H1 (cell line): Measurements from ENCODE around the gene CMTM1. TPM values are rescaled to one million over a fixed set of nuclear protein-coding genes. Genes with fewer than 3 reads are reported as not detected.

Experiments used
- CTCF ChIA-PET: fragments of 300-600 bp; sonication (Branson Sonifier 250); formaldehyde crosslinking; loops from one replicate; lab custom pipeline; 2021; ENCODE audit not compliant: partially characterized antibody; lab: Charles Lee
- POLR2A ChIA-PET: fragments of 300-600 bp; sonication (Branson Sonifier 250); formaldehyde crosslinking; loops from one replicate; lab custom pipeline; 2021; ENCODE audit warnings: inconsistent platforms; ENCODE audit not compliant: partially characterized antibody; lab: Charles Lee
- DNase-seq, 2 experiments: peaks; one replicate each; pipeline versions ENCODE4 v3.0.0 to v3.0.0-alpha.2; 2010 to 2022; ENCODE audit warnings: low spot score in 2 of 2, low read depth in 1 of 2, mixed read lengths in 1 of 2
- FAIRE-seq: peaks from 2 replicates; lab custom pipeline; 2011; peaks lifted over from hg19 to GRCh38; lab: Jason Lieb, UNC
- H2AFZ ChIP-seq: 2 replicates; pipeline ENCODE4 v1.8.1; 2012; ENCODE audit warnings: low read length, inconsistent platforms
- H2AK5ac ChIP-seq: 2 replicates; pipeline ENCODE4 v1.6.1; 2013; ENCODE audit warnings: low read depth, low read length
- H2BK120ac ChIP-seq: replicated peaks from 2 replicates; pipeline ENCODE3; 2013; ENCODE audit warnings: low read depth, low read length, inconsistent platforms
- H2BK12ac ChIP-seq: 2 replicates; pipeline ENCODE4 v1.6.1; 2013; ENCODE audit warnings: low read depth, low read length
- H2BK15ac ChIP-seq: 2 replicates; pipeline ENCODE4 v1.6.1; 2013; ENCODE audit warnings: low read length
- H2BK20ac ChIP-seq: 2 replicates; pipeline ENCODE4 v1.6.1; 2013; ENCODE audit warnings: low read length
- H2BK5ac ChIP-seq: 2 replicates; pipeline ENCODE4 v1.6.1; 2013; ENCODE audit warnings: low read depth, low read length
- H3K14ac ChIP-seq: 2 replicates; pipeline ENCODE4 v1.6.1; 2013; ENCODE audit warnings: inconsistent platforms; ENCODE audit not compliant: insufficient read length
- H3K18ac ChIP-seq: 2 replicates; pipeline ENCODE4 v1.6.1; 2013; ENCODE audit warnings: low read length; ENCODE audit errors: extremely low read depth
- H3K23ac ChIP-seq: 2 replicates; pipeline ENCODE4 v1.6.1; 2013; ENCODE audit warnings: inconsistent platforms; ENCODE audit not compliant: insufficient read length
- H3K23me2 ChIP-seq: 2 replicates; pipeline ENCODE4 v1.6.1; 2013; ENCODE audit warnings: low read depth, low read length
- H3K27ac ChIP-seq: 2 replicates; pipeline ENCODE4 v1.6.1; 2011; ENCODE audit warnings: low read depth, low read length, inconsistent platforms
- H3K27me3 ChIP-seq, 4 experiments: replicated peaks in 1 of 4; 1 replicate in 1 of 4; 2 replicates in 3 of 4; pipeline versions ENCODE4 v1.6.1 to v1.8.1; 2011 to 2013; ENCODE audit warnings: low read length in 3 of 4, mild to moderate bottlenecking in 3 of 4, inconsistent platforms in 2 of 4, mixed read lengths in 2 of 4, moderate library complexity in 1 of 4; ENCODE audit not compliant: control insufficient read depth in 3 of 4, insufficient read depth in 3 of 4; ENCODE audit errors: extremely low read depth in 1 of 4
- H3K36me3 ChIP-seq, 4 experiments: 2 replicates each; pipeline versions ENCODE4 v1.6.1 to v1.8.1; 2011 to 2013; ENCODE audit warnings: mild to moderate bottlenecking in 4 of 4, low read length in 3 of 4, moderate library complexity in 2 of 4, control low read depth in 1 of 4, inconsistent platforms in 1 of 4; ENCODE audit not compliant: insufficient read depth in 4 of 4, control insufficient read depth in 2 of 4
- H3K4ac ChIP-seq: replicated peaks from 2 replicates; pipeline ENCODE3; 2013; ENCODE audit warnings: low read length, low read depth, mixed read lengths, inconsistent platforms; ENCODE audit not compliant: insufficient read length
- H3K4me1 ChIP-seq, 4 experiments: replicated peaks in 1 of 4; 1 replicate in 1 of 4; 2 replicates in 3 of 4; pipeline versions ENCODE4 v1.6.1 to v1.8.1; 2011 to 2013; ENCODE audit warnings: low read length in 3 of 4, inconsistent platforms in 2 of 4, mixed read lengths in 1 of 4; ENCODE audit not compliant: insufficient read depth in 4 of 4, control insufficient read depth in 3 of 4
- H3K4me2 ChIP-seq, 2 experiments: 2 replicates each; pipeline versions ENCODE4 v1.6.1 to v1.8.1; 2011 to 2013; ENCODE audit warnings: low read depth in 2 of 2, low read length in 2 of 2, control low read depth in 1 of 2, inconsistent platforms in 1 of 2, mild to moderate bottlenecking in 1 of 2; ENCODE audit not compliant: insufficient read depth in 1 of 2
- H3K4me3 ChIP-seq, 4 experiments: fragments of 200-600, 300-600 bp in 1 of 4; sonication (generic), shearing (Covaris generic), sonication (Bioruptor Twin) in 1 of 4; 2 replicates each; pipeline versions ENCODE4 v1.5.1 to v1.8.1; 2011 to 2016; ENCODE audit warnings: low read length in 4 of 4, low read depth in 3 of 4, control low read depth in 2 of 4, inconsistent platforms in 2 of 4, mild to moderate bottlenecking in 2 of 4, mixed read lengths in 1 of 4, moderate library complexity in 1 of 4; ENCODE audit not compliant: insufficient read depth in 2 of 4; ENCODE audit errors: extremely low read depth in 1 of 4
- H3K56ac ChIP-seq: replicated peaks from 2 replicates; pipeline ENCODE3; 2013; ENCODE audit warnings: low read depth, mild to moderate bottlenecking, mixed read lengths, low read length, inconsistent platforms; ENCODE audit not compliant: insufficient read length
- H3K79me1 ChIP-seq: 2 replicates; pipeline ENCODE4 v1.6.1; 2013; ENCODE audit warnings: low read depth, low read length, control low read depth
- H3K79me2 ChIP-seq, 2 experiments: 2 replicates each; pipeline versions ENCODE4 v1.6.1 to v1.8.1; 2012 to 2013; ENCODE audit warnings: low read length in 2 of 2, mild to moderate bottlenecking in 2 of 2, inconsistent platforms in 1 of 2; ENCODE audit not compliant: insufficient read depth in 2 of 2, control insufficient read depth in 1 of 2
- H3K9ac ChIP-seq, 4 experiments: replicated peaks in 1 of 4; 1 replicate in 1 of 4; 2 replicates in 3 of 4; pipeline versions ENCODE4 v1.6.1 to v1.8.1; 2011 to 2013; ENCODE audit warnings: low read depth in 3 of 4, low read length in 3 of 4, control low read depth in 2 of 4, mild to moderate bottlenecking in 2 of 4, moderate library complexity in 2 of 4, inconsistent platforms in 1 of 4; ENCODE audit errors: extremely low read depth in 1 of 4
- H3K9me3 ChIP-seq, 2 experiments: 2 replicates each; pipeline versions ENCODE4 v1.6.1 to v1.8.1; 2012 to 2013; ENCODE audit warnings: mild to moderate bottlenecking in 2 of 2, moderate library complexity in 2 of 2, control low read depth in 1 of 2, inconsistent platforms in 1 of 2, low read depth in 1 of 2, low read length in 1 of 2, mixed read lengths in 1 of 2; ENCODE audit not compliant: insufficient read depth in 2 of 2
- H4K20me1 ChIP-seq, 2 experiments: replicated peaks in 1 of 2; 2 replicates each; pipeline versions ENCODE3 to v1.8.1; 2011 to 2013; ENCODE audit warnings: inconsistent platforms in 2 of 2, low read length in 2 of 2, mild to moderate bottlenecking in 1 of 2; ENCODE audit not compliant: insufficient read depth in 2 of 2, control insufficient read depth in 1 of 2
- H4K5ac ChIP-seq: 2 replicates; pipeline ENCODE4 v1.6.1; 2013; ENCODE audit warnings: low read length, low read depth, mixed read lengths, inconsistent platforms; ENCODE audit not compliant: insufficient read length
- H4K8ac ChIP-seq: 2 replicates; pipeline ENCODE4 v1.8.0; 2013; ENCODE audit warnings: mild to moderate bottlenecking, moderate library complexity, low read length, inconsistent platforms; ENCODE audit not compliant: insufficient read depth; ENCODE audit errors: extremely low read depth
- H4K91ac ChIP-seq: replicated peaks from 2 replicates; pipeline ENCODE3; 2013; ENCODE audit warnings: low read length, mixed read lengths, inconsistent platforms; ENCODE audit not compliant: insufficient read length
- CBX5 ChIP-seq: fragments of 300-800, 300-1000 bp; sonication (generic); IDR thresholded peaks from 2 replicates; pipeline ENCODE4 v1.7.1; 2016; ENCODE audit warnings: antibody characterized with exemption, low read length, low read depth
- WGBS, 2 experiments: shearing (Covaris generic) in 1 of 2; methylation state at CpG; one replicate each; pipeline versions ENCODE4 v1.1.6 to v1.1.7; 2013 to 2015; ENCODE audit warnings: low lambda C conversion rate in 2 of 2, mixed read lengths in 2 of 2, inconsistent platforms in 1 of 2, low coverage in 1 of 2, missing lambda C conversion rate in 1 of 2; ENCODE audit not compliant: insufficient replicate concordance in 2 of 2, insufficient coverage in 1 of 2, insufficient read length in 1 of 2; ENCODE audit errors: extremely low coverage in 1 of 2, missing lambda C conversion rate in 1 of 2; 5-methylcytosine and 5-hydroxymethylcytosine counted together
- polyA plus RNA-seq, 7 experiments: library from polyadenylated mRNA; depleted of rRNA in 3 of 7; stranded (reverse) in 5 of 7; unstranded in 2 of 7; fragments of >200 nt in 5 of 7; fragments of 200-250 nt in 2 of 7; gene quantifications; 1 replicate in 5 of 7; 2 replicates in 1 of 7; 4 replicates in 1 of 7; pipeline versions ENCODE4 v1.2.1 to v1.2.3, GENCODE V29; 2011 to 2013; ENCODE audit warnings: missing spikeins in 2 of 7, mixed read lengths in 2 of 7
- total RNA-seq: library from RNA; stranded (reverse); fragmentation: NEBNext Ultra II Directional; extraction: Animal tissue kit (Norgen Biotek cat#: 25700); gene quantifications from 2 replicates; pipeline ENCODE4 v1.2.1, GENCODE V29; 2021

The CMTM1 gene
- total and polyA plus RNA-seq, 2 of the 8 experiments (the other 6 are each of a cell fraction or from before 2014, with no cell fraction given): 1.2 to 2.0 TPM

- Histone ChIP-seq H4K91ac (no peak overlapping the region), H3K4me1 (peaks cover 0 to 12% (median 9%) of the 10 kb centered on the region in 4 experiments; a peak in 5 of 7 replicates), H2AFZ (no peak overlapping the region), H3K79me2 (no peaks in the 10 kb centered on the region), H3K23me2 (peaks cover 15% of the 10 kb centered on the region), H2BK15ac (no peak overlapping the region), H2BK20ac (no peak overlapping the region), H3K27ac (no peak overlapping the region), H3K9ac (no peak overlapping the region), H2AK5ac (no peak overlapping the region), H2BK5ac (no peak overlapping the region), H4K8ac (no peak overlapping the region), H3K14ac (no peak overlapping the region), H3K4me3 (peak overlapping the region in 1 of 4 experiments; percentile 59; a peak in 2 of 8 replicates), H3K27me3 (peaks cover 0 to 21% (median 12%) of the 10 kb centered on the region in 4 experiments; a peak in 6 of 7 replicates), H3K56ac (no peak overlapping the region), H4K5ac (no peak overlapping the region), H3K79me1 (no peaks in the 10 kb centered on the region; the same call in 1 of the 2 replicates), H3K9me3 (peaks cover 0 to 4% of the 10 kb centered on the region in 2 experiments; a peak in 1 of 4 replicates)
- FAIRE-seq (no peak), DNase-seq (no peak)
- CTCF ChIA-PET: interaction anchor here (1.1 to 4.2 kb wide), 3 partner anchors 11 to 76 kb away, joined by 3 to 22 read pairs (median 7); partner anchors contain the start of gene CMTM1
- TF ChIP-seq CBX5: no peak
- TF ChIP-seq, all 59 proteins: peak for 0
- Histone ChIP-seq H3K18ac (no peak overlapping the region), H3K4me2 (peak overlapping the region in 1 of 2 experiments; percentile 71; a peak in 2 of 4 replicates), H3K36me3 (no peaks in the 10 kb centered on the region), H4K20me1 (no peaks in the 10 kb centered on the region), H2BK12ac (no peak overlapping the region), H2BK120ac (no peak overlapping the region), H3K4ac (no peak overlapping the region), H3K23ac (no peak overlapping the region)
- 88% methylated on average over 8 of the region's 8 CpGs; no CpG with 5 or more reads in 1 of the 2 experiments for WGBS, 2 experiments
- POLR2A ChIA-PET: no interaction called here
Observed at GRCh38 chr16:66553223-66553622, 13.0 kb upstream of the CMTM1 start.
